ENCODE measurements around the gene IDH2.

DNA sequence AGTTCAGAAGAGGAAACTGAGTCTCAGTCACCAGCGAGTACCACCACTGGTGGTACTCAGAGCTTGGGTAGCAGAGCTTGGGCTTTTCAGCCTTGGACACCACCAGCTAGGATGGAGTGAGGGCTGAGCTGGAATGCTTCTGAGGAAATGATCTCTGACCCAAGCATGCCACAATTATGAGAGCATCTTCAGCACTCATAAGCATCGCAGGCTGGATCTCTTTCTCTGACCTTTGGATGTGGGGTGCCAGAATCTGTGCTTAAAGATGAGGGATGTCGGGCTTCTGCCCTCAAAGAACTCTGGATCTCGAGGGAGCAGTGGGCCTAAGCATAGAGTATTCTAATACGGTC lies 64.8 kb downstream of the IDH2 start:
- TF ChIP-seq POLR2A (IDR thresholded peaks at IDR 0.05; ENCODE audit: low read length) (no peak), GATA1 (IDR thresholded peaks at IDR 0.05; ENCODE audit: low read depth, low read length) (no peak)

All from erythroblast (primary cell).